Glomerular endothelial cell (primary cell): ENCODE results near the gene SNAP29. TPM values are rescaled to one million over a fixed set of nuclear protein-coding genes. Genes with fewer than 3 reads are reported as not detected.
"Not testable (repeated sequence)": the region's sequence is repeated elsewhere in the genome, so short reads cannot be mapped to it uniquely, and the experiment has no call there.

Source experiments
- DNase-seq: peaks from one replicate; pipeline ENCODE4 v3.0.0-alpha.2; 2011; ENCODE audit warnings: low read depth, low spot score; ENCODE audit errors: extremely low read depth
- total RNA-seq: library from RNA; depleted of rRNA; stranded (reverse); fragments of >200 nt; gene quantifications from 2 replicates; pipeline ENCODE4 v1.2.3, GENCODE V29; 2015

SNAP29 gene
- total RNA-seq, 1 donor from 2014 or later = 30.9 TPM

DNA sequence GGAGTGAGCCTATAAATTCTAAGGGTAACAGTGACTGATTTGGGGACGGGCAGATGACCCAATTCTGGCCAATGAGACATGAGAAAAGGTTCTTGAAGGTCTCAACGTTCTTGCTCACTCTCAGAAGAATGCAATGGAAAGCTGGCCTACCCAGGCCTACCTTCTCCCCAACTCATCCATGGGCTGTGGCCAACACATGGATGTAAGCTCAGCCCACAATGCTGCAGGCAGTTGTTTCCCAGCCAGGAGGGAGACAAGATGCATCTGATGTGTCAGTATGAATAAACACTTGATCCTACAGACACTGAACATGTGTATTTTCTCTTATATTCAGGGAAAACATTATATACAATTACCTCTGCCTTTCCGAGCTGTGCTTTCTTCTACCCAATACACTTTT, 24.6 kb upstream of the SNAP29 start:
- no peak for DNase-seq

DNA sequence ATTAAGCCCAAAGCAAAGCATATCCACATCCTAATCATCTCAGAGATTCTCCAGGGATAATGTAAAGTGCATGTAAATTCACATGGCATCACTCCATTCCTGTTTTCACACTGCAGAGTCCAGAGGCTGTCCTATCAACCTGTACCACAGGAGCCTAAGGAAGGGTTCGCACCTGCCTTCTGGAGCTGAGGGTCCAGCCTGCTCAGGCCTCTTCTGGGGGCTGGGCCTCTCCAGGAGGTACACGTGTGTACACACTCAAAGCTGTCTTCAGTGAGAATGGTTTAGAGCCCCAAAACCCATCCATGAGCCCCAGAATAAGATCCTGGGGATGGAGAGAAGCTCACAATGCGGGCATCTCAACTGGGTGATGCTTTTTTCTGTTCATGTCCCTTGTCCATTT, 24.1 kb upstream of the SNAP29 start:
- DNase-seq = no peak

DNA sequence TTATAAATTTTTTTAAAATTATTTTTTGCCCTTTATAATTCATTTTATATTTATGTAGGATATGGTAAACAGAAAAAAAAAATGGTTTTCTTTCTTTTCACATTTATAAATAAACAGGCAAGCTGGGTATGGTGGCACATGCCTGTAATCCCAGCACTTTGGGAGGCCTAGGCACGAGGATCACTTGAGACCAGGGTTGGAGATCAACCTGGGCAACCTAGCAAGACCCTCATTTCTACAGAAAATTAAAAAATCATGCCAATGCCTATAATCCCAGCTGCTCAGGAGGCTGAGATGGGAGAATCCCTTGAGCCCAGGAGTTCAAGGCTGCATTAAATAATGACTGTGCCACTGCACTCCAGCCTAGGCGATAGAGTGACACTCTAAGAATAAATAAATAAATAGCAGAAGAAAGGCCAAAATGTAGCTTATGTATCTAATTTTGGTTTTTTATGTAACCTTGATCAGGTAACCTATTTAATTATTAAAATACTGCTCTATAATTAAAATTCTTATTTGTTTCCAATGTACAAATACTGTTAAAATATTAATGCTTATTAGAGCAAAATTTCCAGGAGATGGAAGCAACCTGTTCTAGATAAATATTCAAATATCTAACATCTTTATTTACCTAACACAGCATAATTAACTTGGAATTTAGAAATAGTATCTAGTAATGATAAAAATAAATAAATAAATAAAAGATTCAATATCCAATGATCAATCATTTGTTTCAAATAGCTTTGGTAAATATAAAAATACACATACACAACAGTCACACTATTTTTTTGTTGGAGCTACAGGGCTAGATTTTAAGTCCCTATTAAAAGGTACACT, 21.6 kb upstream of the SNAP29 start:
- no peak for DNase-seq

DNA sequence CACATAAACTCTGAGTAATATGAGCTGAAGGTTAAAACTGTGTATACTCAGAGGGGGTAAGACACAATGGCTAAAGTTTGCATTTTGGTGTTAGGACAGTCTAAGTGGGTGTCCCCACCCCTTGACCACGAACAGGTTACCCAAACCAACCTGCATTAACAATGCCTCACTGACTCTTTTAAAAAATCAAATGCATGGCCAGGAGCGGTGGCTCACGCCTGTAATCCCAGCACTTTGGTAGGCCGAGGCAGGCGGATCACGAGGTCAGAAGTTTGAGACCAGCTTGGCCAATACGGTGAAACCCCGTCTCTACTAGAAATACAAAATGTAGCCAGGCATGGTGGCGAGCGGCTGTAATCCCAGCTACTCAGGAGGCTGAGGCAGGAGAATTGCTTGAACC, 19.5 kb upstream of the SNAP29 start:
- DNase-seq = not testable (repeated sequence)

DNA sequence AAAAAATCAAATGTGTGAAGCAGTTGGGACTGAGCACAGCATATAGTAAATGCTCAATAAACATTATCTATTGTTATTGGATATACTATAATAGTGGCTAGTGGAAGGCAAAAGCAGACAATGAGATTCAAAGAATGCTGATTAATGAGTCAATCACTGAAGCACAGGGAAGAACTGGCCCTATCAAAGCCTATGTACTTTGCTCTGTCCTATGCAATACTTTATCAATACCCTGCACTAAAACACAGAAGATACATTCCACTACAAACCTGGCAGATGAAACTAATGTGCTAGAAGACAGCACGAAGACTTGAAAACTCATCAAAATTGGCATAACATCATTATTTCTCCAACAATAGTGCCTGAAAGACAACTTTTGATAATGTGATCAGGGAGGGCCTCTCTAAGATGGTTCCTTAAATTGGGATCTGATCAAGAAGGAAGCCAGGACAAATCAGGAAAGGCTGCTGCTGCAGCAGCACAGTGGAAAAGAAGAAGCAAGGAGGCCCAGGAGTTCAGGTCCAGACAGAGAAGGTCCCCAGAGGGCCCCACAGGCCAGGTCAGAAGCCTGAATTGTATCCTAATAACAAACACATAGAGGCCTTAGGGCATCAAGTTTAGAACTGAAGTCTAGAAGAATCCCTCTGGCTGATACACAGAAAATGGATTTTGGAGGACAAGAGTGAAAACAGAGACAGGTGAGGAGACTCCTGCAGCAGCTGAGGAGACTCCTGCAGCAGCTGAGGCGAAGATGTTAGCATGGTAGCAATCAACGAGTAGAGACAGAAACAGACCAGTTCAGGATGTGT, 18.8 kb upstream of the SNAP29 start:
- DNase-seq = no peak

DNA sequence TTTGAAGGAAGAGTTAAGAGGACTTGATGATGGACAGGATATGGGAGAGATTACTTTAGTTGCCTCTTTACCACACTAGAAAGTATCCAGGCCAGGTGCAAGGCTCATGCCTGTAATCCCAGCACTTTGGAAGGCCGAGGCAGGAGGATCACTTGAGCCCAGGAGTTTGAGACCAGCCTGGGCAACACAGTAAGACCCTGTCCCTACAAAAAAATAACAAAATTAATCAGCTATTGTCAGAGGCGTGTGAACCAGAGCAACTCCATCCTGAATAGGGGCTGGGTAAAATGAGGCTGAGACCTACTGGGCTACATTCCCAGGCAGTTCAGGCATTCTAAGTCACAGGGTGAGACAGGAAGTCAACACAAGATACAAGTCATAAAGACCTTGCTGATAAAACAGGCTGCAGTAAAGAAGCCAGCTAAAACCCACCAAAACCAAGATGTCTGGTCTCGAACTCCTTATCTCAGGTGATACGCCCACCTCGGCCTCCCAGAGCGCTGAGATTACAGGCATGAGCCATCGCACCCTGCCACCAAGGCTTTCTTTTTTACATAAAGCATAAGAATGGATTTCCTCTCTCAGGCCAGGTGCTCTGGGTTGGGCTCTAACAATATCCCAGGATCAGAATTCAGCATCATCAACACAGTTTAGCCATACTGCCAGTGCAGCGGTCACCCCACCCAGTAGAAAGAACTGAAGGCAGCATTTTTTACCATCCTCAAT, 18.0 kb upstream of the SNAP29 start:
- no peak for DNase-seq

DNA sequence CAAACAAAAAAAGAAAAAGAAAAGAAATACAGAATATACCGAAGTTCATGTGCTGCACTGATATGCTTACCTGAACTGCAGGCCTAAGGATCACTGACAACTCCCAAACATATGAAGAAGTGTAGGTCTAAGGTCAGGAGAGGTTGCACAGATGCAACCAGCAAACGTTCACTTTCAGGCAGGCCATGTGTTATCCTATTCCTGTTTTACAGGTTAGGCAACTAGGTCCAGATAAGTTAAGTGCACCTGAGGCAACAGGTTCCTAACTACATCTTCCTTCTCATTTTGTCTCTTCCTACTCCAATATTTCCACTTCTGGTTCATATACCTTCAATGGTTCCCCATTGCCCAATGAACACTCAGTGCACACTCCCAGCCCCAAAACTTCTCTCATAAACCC, 15.3 kb upstream of the SNAP29 start:
- DNase-seq = no peak

DNA sequence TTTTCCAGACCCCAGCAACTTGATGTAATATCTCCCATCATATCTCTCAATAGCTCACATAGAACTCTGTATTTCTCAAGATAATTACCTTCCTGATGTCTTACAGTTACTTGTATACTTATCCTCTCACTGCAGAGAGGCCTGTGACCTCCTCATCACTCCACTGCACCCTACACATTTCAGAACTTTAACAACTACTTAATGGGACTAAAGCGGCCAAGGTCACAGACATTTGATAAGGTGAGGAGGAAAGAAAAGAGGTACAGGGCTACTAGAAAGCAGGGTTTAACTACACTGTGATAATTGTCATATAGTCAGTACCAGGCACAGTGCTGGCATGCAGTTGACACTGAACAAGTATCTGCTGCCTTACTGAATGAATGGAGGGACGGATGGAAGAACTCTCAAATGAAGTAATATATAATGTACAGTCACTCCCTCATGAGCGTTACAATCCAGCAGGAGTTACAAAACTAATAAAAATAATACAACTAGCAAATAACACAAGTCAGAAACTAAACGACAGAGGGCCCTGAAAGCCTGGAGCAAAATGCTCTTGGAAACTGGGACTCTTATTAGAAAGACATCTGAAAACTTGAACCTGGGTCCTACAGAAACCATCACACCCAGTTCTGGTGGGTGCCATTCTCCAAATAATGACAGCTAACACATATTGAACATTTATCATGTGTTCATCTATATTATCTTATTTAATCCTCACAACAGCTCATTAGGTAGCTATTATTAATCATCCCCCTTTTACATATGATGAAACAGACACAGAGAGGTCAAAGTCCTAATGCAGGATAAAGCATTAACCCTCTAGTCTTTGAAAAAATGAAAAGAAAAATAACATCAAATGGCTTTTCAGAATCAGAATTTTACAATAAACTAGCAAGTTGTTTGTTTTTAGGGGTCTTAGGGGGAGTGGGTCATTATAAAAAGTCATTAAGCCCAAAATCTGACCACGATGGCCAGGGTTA, 14.5 kb upstream of the SNAP29 start:
- no peak for DNase-seq

DNA sequence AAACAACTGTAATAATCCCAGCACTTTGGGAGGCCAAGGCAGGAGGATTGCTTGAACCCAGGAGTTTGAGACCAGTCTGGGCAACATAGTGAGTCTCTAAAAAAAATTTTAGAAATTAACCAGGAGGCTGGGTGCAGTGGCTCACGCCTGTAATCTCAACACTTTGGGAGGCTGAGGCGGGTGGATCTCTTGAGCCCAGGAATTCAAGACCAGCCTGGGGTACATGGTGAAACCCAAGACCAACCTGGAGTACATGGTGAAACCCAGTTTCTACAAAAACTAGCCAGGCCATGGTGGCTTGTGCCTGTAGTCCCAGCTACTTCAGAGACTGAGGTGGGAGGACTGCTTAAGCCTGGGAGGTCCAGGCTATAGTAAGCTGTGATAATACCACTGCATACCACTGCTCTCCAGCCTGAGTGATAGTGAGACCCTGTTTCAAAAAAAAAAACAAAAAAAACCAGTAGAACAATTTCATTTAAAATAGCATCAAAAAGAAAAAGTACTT, 11.4 kb upstream of the SNAP29 start:
- no peak for DNase-seq

DNA sequence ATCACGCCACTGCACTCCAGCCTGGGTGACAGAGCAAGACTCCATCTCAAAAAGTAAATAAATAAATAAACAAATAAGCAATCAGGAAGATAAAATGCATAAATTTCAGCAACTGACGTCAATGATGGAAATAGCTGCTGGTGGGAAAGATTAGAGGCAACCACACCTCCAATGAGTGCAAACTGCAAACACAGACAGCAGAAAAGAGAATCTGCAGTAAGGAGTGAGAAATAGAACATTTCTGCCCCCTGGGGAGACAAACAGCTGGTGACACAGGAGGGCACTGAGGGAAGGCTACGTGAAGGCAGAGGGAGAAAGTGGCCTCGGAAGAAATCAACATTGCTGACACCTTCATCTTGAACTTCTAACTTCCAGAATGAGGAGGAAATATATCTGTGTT, 6.7 kb upstream of the SNAP29 start:
- DNase-seq = no peak

DNA sequence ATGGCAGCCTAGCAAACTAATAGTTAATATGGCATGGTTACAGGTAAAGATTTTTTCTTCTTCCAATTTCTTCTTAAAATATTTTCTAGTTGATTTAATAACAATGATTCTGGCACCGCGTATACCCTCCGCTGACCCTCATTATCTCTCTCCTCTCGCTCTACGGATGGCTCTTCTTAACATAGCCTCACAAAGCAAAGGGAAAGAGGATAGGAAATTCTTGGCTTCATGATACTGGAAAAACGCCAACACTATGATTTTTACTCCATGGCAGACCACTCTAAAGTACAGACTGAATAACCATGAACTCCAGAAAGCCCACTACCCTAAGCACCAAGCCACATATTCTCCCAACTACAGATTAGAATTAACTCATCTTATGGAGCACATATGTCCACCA, 6.3 kb upstream of the SNAP29 start:
- no peak for DNase-seq

DNA sequence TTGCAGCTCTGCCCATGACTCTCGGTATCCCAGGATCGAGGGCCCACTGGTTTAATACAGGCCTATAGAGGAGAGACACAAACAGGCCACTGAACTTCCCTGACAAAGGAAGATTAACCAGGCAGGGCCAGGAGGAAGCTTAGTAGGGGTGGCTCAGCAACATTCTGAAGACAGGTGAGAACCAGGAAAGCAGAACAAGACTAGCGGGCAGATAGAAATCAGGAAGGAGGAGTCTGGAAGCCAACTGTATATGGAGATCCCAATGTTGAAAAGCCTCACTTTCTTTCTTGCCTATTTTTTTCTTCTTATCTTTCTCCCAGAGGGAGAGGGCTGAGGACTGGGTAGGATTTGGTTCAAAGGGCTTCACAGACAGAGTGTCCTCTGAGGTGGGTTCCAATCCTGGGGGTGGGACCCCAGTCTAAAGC, 5.6 kb upstream of the SNAP29 start:
- DNase-seq = no peak

DNA sequence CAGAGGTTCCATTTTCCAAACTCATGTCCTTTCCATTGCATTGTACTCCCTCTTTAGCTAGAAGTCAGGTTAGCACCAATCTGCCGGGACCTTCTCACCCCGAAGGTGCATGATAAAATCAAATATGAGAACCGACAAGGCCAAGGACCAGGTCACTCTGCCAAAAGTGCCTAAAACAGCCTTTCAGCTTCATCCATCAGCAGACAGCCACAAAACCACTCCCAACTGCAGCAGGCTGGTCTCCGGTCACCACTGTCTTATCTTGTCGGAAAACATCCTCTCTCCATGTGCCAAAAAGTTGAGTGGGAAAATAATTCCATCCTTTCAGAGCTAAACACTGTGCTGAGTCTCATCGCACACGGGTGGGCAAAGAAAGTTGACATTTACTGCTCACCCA, 1.6 kb upstream of the SNAP29 start:
- no peak for DNase-seq

DNA sequence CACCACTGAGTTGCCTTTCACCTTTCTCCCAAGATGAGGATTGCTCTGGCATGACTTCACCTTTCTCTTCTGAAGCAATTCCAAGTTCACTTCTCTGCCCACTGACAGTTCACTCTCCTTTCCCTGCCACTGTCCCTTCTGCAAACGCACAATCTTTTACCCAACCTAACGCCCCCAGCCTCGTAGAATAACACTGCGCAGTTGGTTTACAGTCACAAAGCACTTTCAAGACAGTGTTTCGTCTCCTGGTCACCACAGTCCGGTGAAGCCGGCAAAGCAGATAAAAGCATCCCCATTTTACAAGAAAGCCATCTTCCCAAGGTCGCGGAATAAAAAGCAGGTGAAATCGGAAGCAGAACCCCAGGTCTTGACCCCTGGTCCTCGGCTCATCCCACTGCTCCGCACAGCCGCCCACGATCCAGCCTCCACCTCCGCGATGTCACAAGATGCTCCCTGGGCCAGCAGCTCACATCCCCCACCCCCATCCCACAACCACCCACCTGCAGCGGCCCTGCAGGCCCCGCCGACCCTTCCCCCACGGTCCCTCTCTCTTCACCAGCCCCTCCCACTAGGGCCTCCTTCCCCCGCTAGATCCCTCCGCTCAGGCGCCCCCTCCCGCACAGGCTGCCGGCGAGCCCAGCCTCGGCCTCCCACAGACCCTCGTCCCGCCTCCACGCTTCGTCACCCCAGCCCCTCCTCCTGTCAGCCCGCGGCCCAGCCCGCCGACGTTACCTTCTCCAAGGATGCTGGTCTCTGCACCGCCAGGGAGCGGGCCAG, 781 bp upstream of the SNAP29 start:
- DNase-seq = no peak

DNA sequence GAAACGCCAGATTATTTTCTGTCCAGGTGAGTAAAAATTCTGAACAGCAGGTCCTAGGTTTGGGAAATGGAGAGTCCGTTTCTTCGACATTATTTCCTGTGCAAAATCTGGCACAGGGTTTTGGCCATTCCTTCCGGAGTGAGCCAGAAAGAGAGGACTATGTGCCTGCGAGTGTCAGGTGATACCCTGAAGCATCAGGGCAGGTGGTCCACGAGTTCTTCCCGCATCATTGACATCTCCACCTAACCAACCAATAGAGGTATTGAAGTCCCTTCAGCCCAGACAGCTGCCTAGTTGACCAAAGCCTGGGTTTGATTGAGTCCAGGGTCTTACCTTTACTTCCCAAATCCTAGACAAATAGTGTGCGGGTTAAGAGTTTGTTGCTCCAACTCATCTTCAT, 808 bp downstream of the SNAP29 start:
- DNase-seq = no peak

DNA sequence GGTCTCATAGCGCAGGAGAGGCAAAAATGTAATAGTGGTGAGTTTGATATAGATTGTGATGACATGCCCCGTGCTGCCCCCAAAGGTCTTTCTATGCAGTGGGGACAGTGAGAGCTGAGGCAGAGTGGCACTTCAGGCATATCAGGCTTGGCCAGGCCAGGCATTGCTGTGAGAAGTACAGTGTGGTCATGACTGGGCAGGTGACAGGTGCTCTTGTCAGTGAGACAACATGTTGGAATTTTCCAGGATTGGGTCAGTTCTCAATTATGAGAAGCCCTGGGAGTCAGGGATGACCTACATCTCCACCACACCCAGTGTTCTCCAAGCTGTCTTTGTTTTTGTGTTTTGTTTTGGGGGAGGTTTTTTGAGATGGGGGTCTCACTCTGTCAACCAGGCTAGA, 3.7 kb downstream of the SNAP29 start:
- no peak for DNase-seq

DNA sequence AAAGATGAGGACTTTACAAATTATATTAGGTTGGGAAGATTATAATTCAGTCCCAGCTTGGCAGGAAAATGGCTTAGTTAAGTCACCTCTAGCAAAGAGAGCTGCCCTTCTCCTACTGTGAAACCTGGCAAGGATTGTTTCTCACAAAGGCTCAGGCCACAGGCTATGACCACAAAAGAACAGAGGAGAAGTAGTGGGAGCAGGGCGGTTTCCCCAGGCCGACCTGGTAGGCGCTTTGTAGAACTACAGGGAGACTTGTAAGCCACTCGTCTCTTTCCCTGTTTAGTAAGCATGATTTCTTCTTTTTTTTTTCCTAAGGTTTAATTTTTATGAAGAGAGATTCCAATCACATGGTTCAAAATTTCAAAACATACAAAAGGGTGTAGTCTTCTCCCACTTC, 4.6 kb downstream of the SNAP29 start:
- DNase-seq = no peak

DNA sequence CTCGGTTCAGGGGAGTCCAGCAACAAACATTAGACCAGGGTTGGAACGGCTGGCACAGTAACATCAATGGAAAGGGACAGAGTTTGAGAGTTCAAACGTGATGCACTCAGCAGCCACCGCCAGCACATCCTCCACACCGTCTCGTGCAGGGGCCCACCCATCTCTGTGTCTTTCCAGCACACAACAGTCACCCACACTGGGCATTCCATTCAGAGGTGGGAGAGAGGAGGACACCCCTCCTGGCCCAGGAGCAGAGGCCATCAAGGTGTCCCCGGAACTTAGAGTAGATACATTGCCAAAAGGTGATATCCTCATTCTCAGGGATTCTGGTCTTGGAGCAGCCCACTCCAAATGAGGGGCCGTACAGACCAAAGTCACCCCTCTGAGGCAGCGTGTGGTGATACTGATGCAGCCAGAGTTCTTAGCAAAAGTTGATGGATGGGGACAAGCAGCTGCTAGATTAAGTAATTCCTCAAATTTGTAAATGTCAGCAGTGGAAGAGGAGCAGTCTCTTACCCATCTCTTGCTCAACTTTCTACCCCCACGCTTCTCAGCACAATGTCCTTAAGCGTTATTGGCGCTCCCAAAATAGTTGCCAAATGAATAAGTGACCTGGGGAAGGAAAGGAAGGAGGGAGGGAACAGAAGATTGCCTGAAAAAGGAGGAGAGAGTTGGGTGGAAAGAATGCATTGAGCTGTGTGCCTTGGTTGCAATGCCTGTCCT, 5.5 kb downstream of the SNAP29 start:
- DNase-seq = no peak

DNA sequence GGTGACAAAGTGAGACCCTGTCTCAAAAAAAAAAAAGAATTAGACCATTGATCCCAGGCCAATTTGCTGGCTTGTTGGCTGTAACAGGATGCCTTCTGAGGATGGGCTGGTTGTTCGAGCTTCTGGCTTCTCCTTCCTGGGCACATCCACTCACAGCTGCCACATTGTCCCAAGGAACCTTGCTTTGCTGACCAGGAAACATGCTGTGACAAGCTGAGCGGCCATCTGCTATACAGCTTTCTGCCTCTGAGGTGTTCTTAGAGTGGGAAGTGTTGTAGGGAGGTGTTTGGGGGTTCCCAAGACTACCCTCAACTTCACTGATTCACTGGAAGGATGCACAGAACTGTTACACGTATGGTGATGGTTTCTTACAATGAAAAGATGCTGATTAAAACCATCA, 6.5 kb downstream of the SNAP29 start:
- no peak for DNase-seq
